ENCODE data around the gene C4orf50.

C4orf50 gene

DNA sequence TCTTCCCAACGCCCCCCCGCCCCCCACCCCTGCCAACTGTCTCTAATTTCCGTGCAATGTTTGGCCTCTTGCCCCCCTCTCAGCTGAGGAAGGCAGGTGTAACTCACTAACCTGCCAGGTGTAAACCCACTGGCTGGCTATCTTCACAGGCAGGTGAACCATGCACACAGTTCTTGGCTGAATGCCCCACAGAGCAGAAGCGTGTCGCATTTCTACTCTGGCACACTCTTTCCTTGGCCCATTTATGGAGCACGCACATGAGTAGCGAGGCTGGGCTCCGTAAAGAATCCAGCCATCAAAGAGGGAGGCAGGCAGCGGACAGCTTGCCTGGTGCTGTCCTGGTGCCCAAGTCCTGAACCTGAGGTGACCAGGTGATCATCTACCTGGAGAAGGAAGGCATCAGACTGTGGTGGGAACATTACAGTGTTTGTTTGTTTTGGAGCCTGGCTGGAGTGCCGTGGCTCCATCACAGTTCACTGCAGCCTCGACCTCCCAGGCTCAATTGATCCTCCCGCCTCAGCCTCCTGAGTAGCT lies 86.1 kb downstream of the C4orf50 start:
- TF ChIP-seq EZH2phosphoT487 (IDR thresholded peaks at IDR 0.05; ENCODE audit: low read depth), result no peak
- TF ChIP-seq, protein P1, sequence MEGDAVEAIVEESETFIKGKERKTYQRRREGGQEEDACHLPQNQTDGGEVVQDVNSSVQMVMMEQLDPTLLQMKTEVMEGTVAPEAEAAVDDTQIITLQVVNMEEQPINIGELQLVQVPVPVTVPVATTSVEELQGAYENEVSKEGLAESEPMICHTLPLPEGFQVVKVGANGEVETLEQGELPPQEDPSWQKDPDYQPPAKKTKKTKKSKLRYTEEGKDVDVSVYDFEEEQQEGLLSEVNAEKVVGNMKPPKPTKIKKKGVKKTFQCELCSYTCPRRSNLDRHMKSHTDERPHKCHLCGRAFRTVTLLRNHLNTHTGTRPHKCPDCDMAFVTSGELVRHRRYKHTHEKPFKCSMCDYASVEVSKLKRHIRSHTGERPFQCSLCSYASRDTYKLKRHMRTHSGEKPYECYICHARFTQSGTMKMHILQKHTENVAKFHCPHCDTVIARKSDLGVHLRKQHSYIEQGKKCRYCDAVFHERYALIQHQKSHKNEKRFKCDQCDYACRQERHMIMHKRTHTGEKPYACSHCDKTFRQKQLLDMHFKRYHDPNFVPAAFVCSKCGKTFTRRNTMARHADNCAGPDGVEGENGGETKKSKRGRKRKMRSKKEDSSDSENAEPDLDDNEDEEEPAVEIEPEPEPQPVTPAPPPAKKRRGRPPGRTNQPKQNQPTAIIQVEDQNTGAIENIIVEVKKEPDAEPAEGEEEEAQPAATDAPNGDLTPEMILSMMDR (IDR thresholded peaks at IDR 0.05; ENCODE audit: low read depth, low read length), result no peak
- no peaks in the 10 kb centered on the region for H3K9me3 ChIP-seq (ENCODE audit: insufficient read depth, low read length)
- H3K79me2 ChIP-seq (ENCODE audit: low read length), result no peaks in the 10 kb centered on the region
- H2AFZ ChIP-seq (ENCODE audit: low read depth, low read length), result no peak overlapping the region
- H3K4me3 ChIP-seq (ENCODE audit: low read length), result no peak overlapping the region
- H3K27me3 ChIP-seq (ENCODE audit: low read depth, low read length), result peaks cover 25% of the 10 kb centered on the region
- H3K9ac ChIP-seq (ENCODE audit: low read length), result no peak overlapping the region
- no peak overlapping the region for H3K27ac ChIP-seq (ENCODE audit: low read length)
- no peak overlapping the region for H3K4me2 ChIP-seq (ENCODE audit: low read length)
- no peaks in the 10 kb centered on the region for H3K36me3 ChIP-seq (replicated peaks; ENCODE audit: low read depth, low read length)
- H4K20me1 ChIP-seq (ENCODE audit: insufficient read depth, low read length), result no peaks in the 10 kb centered on the region
- H3K4me1 ChIP-seq (ENCODE audit: low read length), result no peaks in the 10 kb centered on the region

DNA sequence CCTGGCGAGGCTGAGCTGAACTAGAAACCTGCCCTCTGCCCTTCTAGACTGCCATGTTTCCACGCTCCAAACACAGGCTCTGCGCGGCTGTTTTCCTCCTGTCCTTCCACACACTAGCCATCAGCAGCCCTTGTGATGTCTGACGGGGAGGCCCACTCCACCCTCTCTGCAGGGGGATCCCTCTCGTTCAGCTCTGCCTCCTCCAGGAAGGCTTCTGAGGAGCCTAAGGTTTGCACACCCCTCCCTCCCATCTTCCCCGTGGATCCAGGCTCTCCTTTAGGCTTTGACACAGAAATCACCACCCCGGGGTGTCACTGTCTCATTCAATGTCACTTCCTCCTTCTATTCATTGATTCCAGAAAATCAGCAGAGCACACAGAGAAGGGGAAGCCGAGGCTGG lies 86.7 kb downstream of the C4orf50 start:
- Histone ChIP-seq H3K4me3 (ENCODE audit: low read length) (no peak overlapping the region), H3K9me3 (ENCODE audit: insufficient read depth, low read length) (no peaks in the 10 kb centered on the region), H3K27ac (ENCODE audit: low read length) (no peak overlapping the region), H3K36me3 (replicated peaks; ENCODE audit: low read depth, low read length) (no peaks in the 10 kb centered on the region), H3K4me1 (ENCODE audit: low read length) (no peaks in the 10 kb centered on the region), H3K27me3 (ENCODE audit: low read depth, low read length) (peaks cover 25% of the 10 kb centered on the region), H3K9ac (ENCODE audit: low read length) (no peak overlapping the region), H3K4me2 (ENCODE audit: low read length) (no peak overlapping the region), H3K79me2 (ENCODE audit: low read length) (no peaks in the 10 kb centered on the region), H4K20me1 (ENCODE audit: insufficient read depth, low read length) (no peaks in the 10 kb centered on the region), H2AFZ (ENCODE audit: low read depth, low read length) (no peak overlapping the region)
- TF ChIP-seq, protein P1 (IDR thresholded peaks at IDR 0.05; ENCODE audit: low read depth, low read length), result no peak
- TF ChIP-seq EZH2phosphoT487 (IDR thresholded peaks at IDR 0.05; ENCODE audit: low read depth), result no peak

DNA sequence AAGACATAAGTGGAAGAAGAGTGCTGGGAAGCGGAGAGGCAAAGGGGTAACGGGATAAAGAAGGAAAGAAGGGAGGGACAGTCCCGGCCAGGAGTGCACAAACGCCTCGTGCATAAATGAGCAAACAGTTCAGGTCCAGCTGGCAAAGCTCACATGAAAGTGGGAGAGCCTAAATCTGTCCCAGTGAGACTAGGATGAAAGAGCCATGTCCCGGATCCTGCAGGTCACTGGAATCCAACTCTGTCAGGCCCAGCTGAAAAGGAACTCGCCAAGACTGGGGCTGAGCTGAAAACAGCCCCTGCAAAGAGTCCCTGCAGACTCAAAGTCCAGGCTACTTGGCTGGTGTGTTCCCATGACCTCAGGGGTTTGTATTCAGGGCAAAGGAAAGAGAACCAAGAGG lies 87.4 kb downstream of the C4orf50 start:
- no peaks in the 10 kb centered on the region for H3K4me1 ChIP-seq (ENCODE audit: low read length)
- no peak overlapping the region for H2AFZ ChIP-seq (ENCODE audit: low read depth, low read length)
- H3K79me2 ChIP-seq (ENCODE audit: low read length), result no peaks in the 10 kb centered on the region
- no peaks in the 10 kb centered on the region for H3K9me3 ChIP-seq (ENCODE audit: insufficient read depth, low read length)
- no peaks in the 10 kb centered on the region for H3K36me3 ChIP-seq (replicated peaks; ENCODE audit: low read depth, low read length)
- H3K4me3 ChIP-seq (ENCODE audit: low read length), result no peak overlapping the region
- H3K4me2 ChIP-seq (ENCODE audit: low read length), result no peak overlapping the region
- no peak overlapping the region for H3K27ac ChIP-seq (ENCODE audit: low read length)
- no peak overlapping the region for H3K9ac ChIP-seq (ENCODE audit: low read length)
- peaks cover 25% of the 10 kb centered on the region for H3K27me3 ChIP-seq (ENCODE audit: low read depth, low read length)
- no peak for TF ChIP-seq EZH2phosphoT487 (IDR thresholded peaks at IDR 0.05; ENCODE audit: low read depth)
- TF ChIP-seq, protein P1 (IDR thresholded peaks at IDR 0.05; ENCODE audit: low read depth, low read length), result no peak
- no peaks in the 10 kb centered on the region for H4K20me1 ChIP-seq (ENCODE audit: insufficient read depth, low read length)

DNA sequence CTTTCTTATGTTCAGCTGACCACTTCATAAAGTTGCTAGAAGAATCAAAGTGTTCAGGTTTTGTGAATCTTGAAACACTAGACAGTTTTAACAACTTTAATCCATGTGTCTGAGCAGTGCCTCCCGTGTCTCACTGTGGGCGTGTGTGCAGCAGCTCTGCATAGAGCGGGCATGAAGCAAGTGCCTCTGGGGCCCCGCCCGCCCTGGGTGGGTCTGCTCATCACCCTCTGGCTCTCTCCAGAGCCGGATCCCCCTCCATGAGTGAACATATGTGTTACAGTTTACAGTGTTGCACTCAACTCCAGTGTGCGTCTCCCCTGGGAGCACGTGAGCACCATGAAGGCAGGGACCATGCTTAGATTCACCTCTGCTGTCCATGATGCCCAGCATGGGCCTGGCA lies 87.8 kb downstream of the C4orf50 start:
- Histone ChIP-seq H3K4me2 (ENCODE audit: low read length) (no peak overlapping the region), H3K4me3 (ENCODE audit: low read length) (no peak overlapping the region), H3K9me3 (ENCODE audit: insufficient read depth, low read length) (no peaks in the 10 kb centered on the region), H4K20me1 (ENCODE audit: insufficient read depth, low read length) (no peaks in the 10 kb centered on the region), H3K4me1 (ENCODE audit: low read length) (no peaks in the 10 kb centered on the region), H3K79me2 (ENCODE audit: low read length) (no peaks in the 10 kb centered on the region), H2AFZ (ENCODE audit: low read depth, low read length) (no peak overlapping the region), H3K9ac (ENCODE audit: low read length) (no peak overlapping the region), H3K27me3 (ENCODE audit: low read depth, low read length) (peaks cover 25% of the 10 kb centered on the region), H3K27ac (ENCODE audit: low read length) (no peak overlapping the region), H3K36me3 (replicated peaks; ENCODE audit: low read depth, low read length) (no peaks in the 10 kb centered on the region)
- TF ChIP-seq EZH2phosphoT487 (IDR thresholded peaks at IDR 0.05; ENCODE audit: low read depth), result no peak
- TF ChIP-seq, protein P1 (IDR thresholded peaks at IDR 0.05; ENCODE audit: low read depth, low read length), result no peak
